Keratinocyte (primary cell): Measurements from ENCODE around the gene CCDC178. TPM values are rescaled to one million over a fixed set of nuclear protein-coding genes. Genes with fewer than 3 reads are reported as not detected.

Experiments used
- DNase-seq: peaks from one replicate; pipeline ENCODE4 v3.0.0-alpha.2; 2011; ENCODE audit warnings: low read depth, missing footprints, low spot score
- FAIRE-seq: peaks from 2 replicates; lab custom pipeline; 2011; peaks lifted over from hg19 to GRCh38; lab: Jason Lieb, UNC
- H2AFZ ChIP-seq: 2 replicates; pipeline ENCODE4 v1.6.0; 2012; ENCODE audit warnings: low read length, control low read depth, inconsistent platforms; ENCODE audit not compliant: control insufficient read depth
- H3K27ac ChIP-seq: 2 replicates; pipeline ENCODE4 v1.5.1; 2011; ENCODE audit warnings: low read length; ENCODE audit not compliant: control insufficient read depth, insufficient read depth
- H3K27me3 ChIP-seq: 3 replicates; pipeline ENCODE4 v1.6.0; 2011; ENCODE audit warnings: low read length; ENCODE audit not compliant: control insufficient read depth, insufficient read depth; ENCODE audit errors: extremely low read depth
- H3K36me3 ChIP-seq, 2 experiments: 2 replicates in 1 of 2; 3 replicates in 1 of 2; pipeline ENCODE4 v1.5.1; 2011; ENCODE audit warnings: low read length in 2 of 2, mild to moderate bottlenecking in 1 of 2; ENCODE audit not compliant: control insufficient read depth in 2 of 2, insufficient read depth in 2 of 2; ENCODE audit errors: extremely low read depth in 1 of 2
- H3K4me1 ChIP-seq: 3 replicates; pipeline ENCODE4 v1.5.1; 2011; ENCODE audit warnings: low read length; ENCODE audit not compliant: control insufficient read depth, insufficient read depth; ENCODE audit errors: extremely low read depth
- H3K4me2 ChIP-seq: 3 replicates; pipeline ENCODE4 v1.6.0; 2011; ENCODE audit warnings: low read depth, low read length; ENCODE audit not compliant: control insufficient read depth, insufficient read depth; ENCODE audit errors: extremely low read depth
- H3K4me3 ChIP-seq, 3 experiments: fragments of 200-600 bp in 1 of 3; sonication (generic) in 1 of 3; 2 replicates in 2 of 3; 3 replicates in 1 of 3; pipeline ENCODE4 v1.5.1; 2011 to 2016; ENCODE audit warnings: low read length in 3 of 3, mild to moderate bottlenecking in 3 of 3, control low read depth in 2 of 3, inconsistent platforms in 1 of 3, low read depth in 1 of 3, mixed read lengths in 1 of 3, mixed run types in 1 of 3, moderate library complexity in 1 of 3; ENCODE audit not compliant: control insufficient read depth in 2 of 3, insufficient read depth in 2 of 3; ENCODE audit errors: extremely low read depth in 1 of 3
- H3K79me2 ChIP-seq: 2 replicates; pipeline ENCODE4 v1.6.0; 2012; ENCODE audit warnings: low read length; ENCODE audit not compliant: control insufficient read depth, insufficient read depth
- H3K9ac ChIP-seq: 3 replicates; pipeline ENCODE4 v1.6.0; 2011; ENCODE audit warnings: low read length; ENCODE audit not compliant: control insufficient read depth, insufficient read depth; ENCODE audit errors: extremely low read depth
- H3K9me1 ChIP-seq: 3 replicates; pipeline ENCODE4 v1.6.0; 2011; ENCODE audit warnings: low read length; ENCODE audit not compliant: control insufficient read depth, insufficient read depth; ENCODE audit errors: extremely low read depth
- H3K9me3 ChIP-seq: 2 replicates; pipeline ENCODE4 v1.5.1; 2012; ENCODE audit warnings: low read depth, low read length; ENCODE audit not compliant: control insufficient read depth
- H4K20me1 ChIP-seq: 3 replicates; pipeline ENCODE4 v1.6.0; 2011; ENCODE audit warnings: low read length; ENCODE audit not compliant: control insufficient read depth, insufficient read depth; ENCODE audit errors: extremely low read depth
- EZH2 ChIP-seq: IDR thresholded peaks from one replicate; pipeline ENCODE4 v1.6.1; 2012; ENCODE audit warnings: inconsistent platforms, mild to moderate bottlenecking, low read length, moderate library complexity
- dilution Hi-C: fragments of 300-500 bp; cut with MboI; formaldehyde crosslinking; loops from one replicate; pipeline ENCODE4 v1.7.0; 2020; ENCODE audit warnings: low sequenced_read_pairs; ENCODE audit not compliant: extremely low pct_ligation_motif_present
- polyA plus RNA-seq, 5 experiments: library from polyadenylated mRNA; depleted of rRNA in 3 of 5; stranded (reverse) in 3 of 5; stranded (forward) in 1 of 5; unstranded in 1 of 5; fragments of >200 nt; gene quantifications; 1 replicate in 1 of 5; 2 replicates in 3 of 5; 3 replicates in 1 of 5; pipeline versions ENCODE4 v1.2.1 to v1.2.3, GENCODE V29; 2011 to 2012; ENCODE audit warnings: missing spikeins in 2 of 5, low read depth in 1 of 5, low replicate concordance in 1 of 5
- TF ChIP-seq, protein P1 (sequence below), 3 experiments: IDR thresholded peaks in 1 of 3; conservative IDR thresholded peaks in 1 of 3; optimal IDR thresholded peaks in 1 of 3; 2 replicates in 2 of 3; 3 replicates in 1 of 3; pipeline versions ENCODE3 to v1.5.1; 2011; ENCODE audit warnings: low read length in 3 of 3, mild to moderate bottlenecking in 3 of 3, moderate library complexity in 2 of 3, control low read depth in 1 of 3, inconsistent platforms in 1 of 3; ENCODE audit not compliant: insufficient read depth in 2 of 3; ENCODE audit errors: extremely low read depth in 1 of 3

Gene CCDC178
- polyA plus RNA-seq, 1 donor (not counting 4 experiments of a cell fraction or from before 2014, with no cell fraction given) = 0.14 TPM

DNA sequence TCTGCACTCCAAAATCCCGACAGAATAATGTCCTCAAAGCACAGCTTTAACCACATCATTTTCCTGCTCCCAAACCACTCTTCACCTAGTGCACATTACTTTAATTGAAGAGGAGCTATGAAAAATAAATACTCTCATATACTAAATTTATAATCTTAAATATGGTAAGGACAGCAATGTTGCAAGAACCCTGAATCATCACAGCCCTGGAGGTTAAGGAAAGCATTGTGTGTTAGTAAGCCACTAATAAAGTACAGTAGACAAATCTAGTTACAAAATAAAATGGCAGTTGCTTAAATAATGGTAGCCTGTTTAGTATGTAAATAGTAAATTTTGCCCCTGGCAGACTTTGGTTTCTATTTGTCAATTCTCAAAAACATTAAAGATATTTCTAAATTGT, 27.0 kb upstream of the CCDC178 start:
- dilution Hi-C loops = no loop called here
- Histone ChIP-seq H3K79me2 (no peaks in the 10 kb centered on the region), H3K4me1 (no peaks in the 10 kb centered on the region), H3K9me1 (no peaks in the 10 kb centered on the region), H3K9me3 (no peaks in the 10 kb centered on the region), H2AFZ (no peak overlapping the region), H3K4me2 (no peak overlapping the region), H3K36me3 (no peaks in the 10 kb centered on the region), H3K9ac (no peak overlapping the region), H3K27me3 (no peaks in the 10 kb centered on the region), H3K27ac (no peak overlapping the region), H3K4me3 (no peak overlapping the region), H4K20me1 (no peaks in the 10 kb centered on the region)
- no peak for FAIRE-seq
- TF ChIP-seq EZH2 = no peak
- TF ChIP-seq, protein P1, sequence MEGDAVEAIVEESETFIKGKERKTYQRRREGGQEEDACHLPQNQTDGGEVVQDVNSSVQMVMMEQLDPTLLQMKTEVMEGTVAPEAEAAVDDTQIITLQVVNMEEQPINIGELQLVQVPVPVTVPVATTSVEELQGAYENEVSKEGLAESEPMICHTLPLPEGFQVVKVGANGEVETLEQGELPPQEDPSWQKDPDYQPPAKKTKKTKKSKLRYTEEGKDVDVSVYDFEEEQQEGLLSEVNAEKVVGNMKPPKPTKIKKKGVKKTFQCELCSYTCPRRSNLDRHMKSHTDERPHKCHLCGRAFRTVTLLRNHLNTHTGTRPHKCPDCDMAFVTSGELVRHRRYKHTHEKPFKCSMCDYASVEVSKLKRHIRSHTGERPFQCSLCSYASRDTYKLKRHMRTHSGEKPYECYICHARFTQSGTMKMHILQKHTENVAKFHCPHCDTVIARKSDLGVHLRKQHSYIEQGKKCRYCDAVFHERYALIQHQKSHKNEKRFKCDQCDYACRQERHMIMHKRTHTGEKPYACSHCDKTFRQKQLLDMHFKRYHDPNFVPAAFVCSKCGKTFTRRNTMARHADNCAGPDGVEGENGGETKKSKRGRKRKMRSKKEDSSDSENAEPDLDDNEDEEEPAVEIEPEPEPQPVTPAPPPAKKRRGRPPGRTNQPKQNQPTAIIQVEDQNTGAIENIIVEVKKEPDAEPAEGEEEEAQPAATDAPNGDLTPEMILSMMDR (optimal IDR thresholded peaks at IDR 0.05 in 1 of 3, IDR thresholded peaks at IDR 0.05 in 1 of 3, conservative IDR thresholded peaks at IDR 0.05 in 1 of 3; ENCODE audit: extremely low read depth in 1 of 3, insufficient read depth in 2 of 3, low read length in 3 of 3) = no peak
- no peak for DNase-seq

DNA sequence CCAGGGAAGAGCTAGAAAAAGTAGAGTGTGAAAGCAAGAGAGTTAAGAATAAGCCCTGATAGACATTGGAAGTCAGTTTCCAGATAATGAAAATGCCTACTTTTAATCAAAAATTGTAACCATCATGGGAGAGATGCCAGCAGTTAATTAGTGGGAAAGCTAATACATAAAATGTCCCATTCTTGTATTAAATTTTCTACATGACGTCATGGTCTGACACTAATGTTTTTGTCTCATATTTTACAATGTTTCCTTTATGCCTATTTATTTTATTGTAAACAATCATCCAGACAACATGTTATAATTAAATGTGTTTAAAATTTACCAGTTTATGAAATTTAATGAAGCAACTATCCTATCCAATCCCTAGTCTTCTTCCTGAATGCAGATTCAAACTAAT, 26.3 kb upstream of the CCDC178 start:
- TF ChIP-seq, protein P1 (optimal IDR thresholded peaks at IDR 0.05 in 1 of 3, IDR thresholded peaks at IDR 0.05 in 1 of 3, conservative IDR thresholded peaks at IDR 0.05 in 1 of 3; ENCODE audit: extremely low read depth in 1 of 3, insufficient read depth in 2 of 3, low read length in 3 of 3) = no peak
- TF ChIP-seq EZH2 = no peak
- Histone ChIP-seq H3K4me1 (no peaks in the 10 kb centered on the region), H4K20me1 (no peaks in the 10 kb centered on the region), H3K27ac (no peak overlapping the region), H3K36me3 (no peaks in the 10 kb centered on the region), H3K9me1 (no peaks in the 10 kb centered on the region), H2AFZ (no peak overlapping the region), H3K4me2 (no peak overlapping the region), H3K4me3 (no peak overlapping the region), H3K9me3 (no peaks in the 10 kb centered on the region), H3K27me3 (no peaks in the 10 kb centered on the region), H3K9ac (no peak overlapping the region), H3K79me2 (no peaks in the 10 kb centered on the region)
- FAIRE-seq (no peak), DNase-seq (no peak)
- dilution Hi-C loops = no loop called here
